Peyer's patch (tissue), 4 donors: ENCODE results near the gene POP4.

Experiments
- CTCF ChIP-seq, 6 experiments: fragments of 450-650 bp in 4 of 6; fragments of 200-600 bp in 2 of 6; sonication (generic) in 1 of 6; IDR thresholded peaks; one replicate each; pipeline ENCODE4 v1.5.1; 2017 to 2019; ENCODE audit warnings: antibody characterized with exemption in 6 of 6, mild to moderate bottlenecking in 3 of 6, moderate library complexity in 1 of 6
- POLR2A ChIP-seq, 2 donors: fragments of 450-650 bp; IDR thresholded peaks; one replicate each; pipeline ENCODE4 v1.5.1; 2017; ENCODE audit warnings: antibody characterized with exemption in 2 of 2, mild to moderate bottlenecking in 2 of 2, moderate library complexity in 2 of 2

DNA sequence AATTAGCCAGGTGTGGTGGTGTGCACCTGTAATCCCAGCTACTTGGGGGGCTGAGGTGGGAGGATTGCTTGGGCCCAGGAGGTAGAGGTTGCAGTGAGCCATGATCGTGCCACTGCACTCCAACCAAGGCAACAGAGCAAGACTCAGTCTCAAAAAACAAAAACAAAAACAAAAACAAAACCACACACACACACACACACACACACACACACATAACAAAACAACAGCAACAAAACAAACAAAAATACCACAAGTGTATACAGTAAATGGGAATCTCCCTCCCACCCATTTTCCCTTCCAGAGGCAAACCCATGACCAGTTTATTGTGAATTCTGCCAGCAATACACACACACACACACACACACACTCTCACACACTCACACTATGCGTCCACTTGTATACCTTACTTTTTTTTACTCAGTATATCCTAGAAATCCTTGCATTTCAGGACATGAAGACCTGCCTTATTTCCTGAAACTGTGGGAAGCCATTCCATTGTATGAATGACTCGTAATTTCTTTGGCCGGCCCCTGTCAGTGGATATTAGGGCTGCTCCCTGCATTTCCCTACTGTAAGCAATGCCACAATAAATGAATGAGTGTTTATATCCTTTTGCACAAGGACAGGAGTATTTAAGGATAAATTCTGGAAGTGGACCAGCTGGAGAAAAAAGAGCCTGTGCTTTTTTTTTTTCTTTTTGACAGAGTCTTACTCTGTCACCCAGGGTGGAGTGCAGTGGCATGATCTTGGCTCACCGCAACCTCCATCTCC lies 52.3 kb downstream of the POP4 start:
- TF ChIP-seq CTCF (IDR thresholded peaks at IDR 0.05) (no peak), POLR2A (IDR thresholded peaks at IDR 0.05) (no peak)
